ENCODE results near the gene GPR132. TPM values are rescaled to one million over a fixed set of nuclear protein-coding genes. Genes with fewer than 3 reads are reported as not detected.

Gene GPR132
- total and polyA plus RNA-seq, 9 of the 15 experiments (the other 6 are each of a cell fraction or from before 2014, with no cell fraction given), result 0.01 to 1.1 (median 0.25) TPM; not detected in 1

DNA sequence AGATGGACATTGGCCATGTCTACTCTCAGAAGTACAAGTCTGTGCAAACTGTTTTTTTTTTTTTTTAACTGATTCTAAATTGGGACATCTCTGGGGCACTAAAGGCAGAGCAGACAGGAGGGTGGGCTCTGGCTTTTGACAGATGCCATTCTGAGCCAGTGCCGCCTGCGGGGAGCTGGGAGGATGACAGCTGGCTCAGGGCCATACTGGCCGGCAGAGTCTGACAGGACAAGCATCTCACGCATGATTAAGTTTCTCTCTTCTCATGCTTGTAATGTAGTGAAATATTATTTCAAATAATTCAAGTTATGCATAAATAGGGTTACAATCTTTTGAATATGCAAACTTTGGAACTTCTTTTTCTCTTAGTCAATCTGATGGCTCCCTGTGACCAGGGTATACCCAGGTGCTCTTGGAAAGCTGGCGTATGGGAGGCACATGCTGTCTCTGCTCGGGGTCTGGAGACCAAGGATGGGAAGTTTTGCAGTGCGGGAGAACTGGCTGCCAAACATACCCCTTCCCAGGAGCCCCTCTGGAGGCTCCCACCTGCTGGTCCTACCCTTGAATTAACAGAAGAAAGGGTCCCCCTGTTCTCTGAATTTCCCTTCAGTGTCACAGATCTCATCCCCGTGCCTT is 52.0 kb downstream of the GPR132 start:
- no peak for FAIRE-seq
- no peak overlapping the region for H2AFZ ChIP-seq (ENCODE audit: low read depth, low read length)
- peaks cover 2% of the 10 kb centered on the region for H3K9me1 ChIP-seq (ENCODE audit: control insufficient read depth, insufficient read depth, low read length)
- no peak for DNase-seq (ENCODE audit: extremely low read depth in 1 of 4, low spot score in 3 of 4)
- in situ Hi-C loops (cut with MboI) (no loop called here), intact Hi-C loops (cut with micrococcal nuclease) (no loop called here)
- H3K36me3 ChIP-seq (ENCODE audit: control insufficient read depth, insufficient read depth, low read length), result peaks cover 64% of the 10 kb centered on the region; the same call in 2 of the 3 replicates
- H3K79me2 ChIP-seq (ENCODE audit: control insufficient read depth, insufficient read depth, low read length), result peaks cover 92% of the 10 kb centered on the region
- H3K9me3 ChIP-seq (replicated peaks; ENCODE audit: control insufficient read depth, insufficient read depth, low read depth, low read length), result no peaks in the 10 kb centered on the region
- no peak overlapping the region for H3K4me3 ChIP-seq
- no TSS peak for BruUV-seq (replicated peaks)
- H3K27me3 ChIP-seq (ENCODE audit: control insufficient read depth in 2 of 2, insufficient read depth in 2 of 2, low read length in 2 of 2), result no peaks in the 10 kb centered on the region
- ChIA-PET POLR2A (interaction anchor here (0.6 to 4.0 kb wide), 5 partner anchors 7 to 134 kb away, joined by 3 to 28 read pairs (median 3); no protein-coding TSS in a partner anchor), CTCF (ENCODE audit: low intra/inter-chr PET ratio) (no interaction called here)
- H3K4me1 ChIP-seq (replicated peaks in 1 of 2; ENCODE audit: control insufficient read depth in 2 of 2, insufficient read depth in 2 of 2, low read length in 2 of 2), result peaks cover 25 to 27% of the 10 kb centered on the region in 2 experiments
- peaks cover 47% of the 10 kb centered on the region for H4K20me1 ChIP-seq (replicated peaks; ENCODE audit: control insufficient read depth, insufficient read depth, low read length)
- H3K9ac ChIP-seq (ENCODE audit: insufficient read depth in 1 of 2, low read depth in 2 of 2, low read length in 2 of 2), result no peak overlapping the region; a peak in 1 of 4 replicates
- 80% methylated on average over 7 of the region's 8 CpGs for WGBS (ENCODE audit: insufficient coverage, low coverage, missing lambda C conversion rate)
- no peak for TF ChIP-seq ZKSCAN3 (CRISPR knock-in tag; IDR thresholded peaks at IDR 0.05)
- no peak for TF ChIP-seq XRCC5 (IDR thresholded peaks at IDR 0.05; ENCODE audit: low read depth, low read length)
- TF ChIP-seq NELFE (IDR thresholded peaks at IDR 0.05; ENCODE audit: insufficient read depth, insufficient read length), result no peak
- no peak for TF ChIP-seq ZNF785 (CRISPR knock-in tag; IDR thresholded peaks at IDR 0.05)
- TF ChIP-seq MEIS2 (IDR thresholded peaks at IDR 0.05; ENCODE audit: partially characterized antibody), result no peak
- no peak for TF ChIP-seq PHF20 (IDR thresholded peaks at IDR 0.05; ENCODE audit: partially characterized antibody)
- TF ChIP-seq HDAC8 (tag; IDR thresholded peaks at IDR 0.05), result no peak
- no peak for TF ChIP-seq ZNF184 (CRISPR knock-in tag; IDR thresholded peaks at IDR 0.05)
- TF ChIP-seq RFX1 (IDR thresholded peaks at IDR 0.05), result no peak
- no peak for TF ChIP-seq RNF219 (CRISPR knock-in tag; IDR thresholded peaks at IDR 0.05)
- TF ChIP-seq CBFA2T3 (IDR thresholded peaks at IDR 0.05), result no peak
- no peak for ATAC-seq
- no peak overlapping the region for H3K4me2 ChIP-seq (ENCODE audit: insufficient read depth, low read length)
- H3K27ac ChIP-seq (ENCODE audit: extremely low read depth, low read depth, low read length), result no peak overlapping the region

Measured in K562 (cell line).